HG03565 (cell line): ENCODE data around the gene DCDC2B.

Source experiments
- ATAC-seq: cut with Tn5 transposase; IDR thresholded peaks from one replicate; pipeline ENCODE4 v1.9.1; 2021; ENCODE audit warnings: mild to moderate bottlenecking, moderate library complexity; ENCODE audit not compliant: unreplicated experiment

Gene DCDC2B

DNA sequence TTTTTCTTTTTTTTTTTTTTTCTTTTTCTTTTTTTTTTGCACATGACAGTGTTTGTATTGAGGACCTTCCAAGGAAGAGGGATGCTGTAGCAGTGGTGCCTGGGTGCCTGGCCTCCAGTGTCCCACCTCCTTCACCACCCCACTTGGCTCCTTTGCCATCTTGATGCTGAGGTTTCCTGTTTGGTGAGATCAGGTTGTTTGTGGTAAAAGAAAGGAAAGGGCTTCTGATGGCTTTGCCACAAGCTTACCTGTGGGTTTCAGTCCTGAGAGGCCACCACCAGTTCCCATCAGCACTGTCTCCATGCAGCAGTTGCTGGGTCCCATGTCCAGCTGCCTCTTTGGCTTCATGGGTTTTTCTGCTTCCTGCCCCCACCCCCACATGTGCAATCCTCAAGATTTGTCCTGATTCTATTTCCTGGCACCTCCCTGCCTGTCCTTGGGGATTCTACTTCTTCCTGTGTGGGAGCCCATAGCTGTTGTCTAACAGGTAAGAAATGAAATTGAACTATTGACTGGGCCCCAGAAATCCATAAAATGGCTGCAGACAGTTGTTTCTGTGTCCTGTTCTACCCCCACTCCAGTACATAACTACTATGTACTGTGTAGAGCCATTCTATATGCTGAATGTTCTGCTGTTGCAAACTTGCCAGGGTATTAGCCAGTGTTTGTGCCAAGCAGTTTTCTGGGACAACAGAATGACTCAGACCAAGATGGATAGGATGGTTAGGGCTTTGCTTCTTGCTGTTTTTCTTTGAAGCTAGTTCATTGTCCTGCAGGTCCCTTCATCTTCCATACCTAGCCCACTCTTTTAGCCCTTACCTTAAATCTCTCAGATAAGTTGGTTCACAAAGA is 12.7 kb upstream of the DCDC2B start:
- no peak for ATAC-seq

- no peak for ATAC-seq
Measured at GRCh38 chr1:32197074-32197473, 11.8 kb upstream of the DCDC2B start.

DNA sequence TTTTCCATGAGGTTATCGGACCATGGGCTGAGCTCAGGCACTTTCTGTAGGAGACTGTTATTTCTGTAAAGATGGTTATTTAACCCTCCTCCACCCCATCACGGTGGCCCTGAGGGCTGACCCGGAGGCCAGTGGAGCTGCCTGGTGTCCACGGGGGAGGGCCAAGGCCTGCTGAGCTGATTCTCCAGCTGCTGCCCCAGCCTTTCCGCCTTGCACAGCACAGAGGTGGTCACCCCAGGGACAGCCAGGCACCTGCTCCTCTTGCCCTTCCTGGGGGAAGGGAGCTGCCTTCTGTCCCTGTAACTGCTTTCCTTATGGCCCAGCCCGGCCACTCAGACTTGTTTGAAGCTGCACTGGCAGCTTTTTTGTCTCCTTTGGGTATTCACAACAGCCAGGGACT is 11.1 kb upstream of the DCDC2B start:
- no peak for ATAC-seq

DNA sequence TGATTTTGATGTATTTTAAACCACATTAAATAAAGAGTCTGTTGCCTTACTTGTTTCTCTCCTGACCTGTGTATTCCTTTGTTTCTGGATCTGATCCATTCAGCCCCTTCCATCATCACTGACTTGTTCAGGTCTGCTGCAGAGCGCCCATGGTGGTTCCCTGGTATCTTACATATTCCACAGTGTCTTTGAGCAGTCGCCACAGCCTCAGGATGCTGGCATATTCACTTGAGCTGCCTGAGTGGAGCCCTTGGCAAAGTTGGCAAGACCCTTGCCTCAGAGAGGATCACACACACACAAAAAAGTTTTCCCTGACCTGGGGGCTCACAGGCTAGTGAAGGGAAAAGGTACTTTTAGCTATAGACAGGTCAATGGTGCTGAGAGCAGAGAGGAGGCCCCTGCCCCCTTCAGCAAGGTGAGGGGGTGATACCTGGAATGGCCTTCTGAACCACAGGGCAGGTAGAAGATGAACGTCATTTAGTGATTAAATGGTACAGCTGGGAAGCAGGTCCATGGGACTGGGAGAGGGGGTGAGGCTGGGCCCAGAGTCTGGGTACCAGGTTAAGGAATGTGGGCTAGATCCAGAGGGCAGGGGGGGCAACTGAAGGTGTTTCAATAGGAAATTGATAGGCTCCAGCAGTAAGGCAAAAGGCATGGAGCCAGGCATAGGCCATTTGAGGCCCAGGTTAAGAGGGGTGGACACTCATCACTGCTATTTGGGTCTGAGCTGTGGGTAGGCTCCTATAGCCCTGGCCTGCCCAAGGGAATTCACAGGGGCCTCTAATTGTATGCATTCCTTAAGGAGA is 10.4 kb upstream of the DCDC2B start:
- no peak for ATAC-seq

DNA sequence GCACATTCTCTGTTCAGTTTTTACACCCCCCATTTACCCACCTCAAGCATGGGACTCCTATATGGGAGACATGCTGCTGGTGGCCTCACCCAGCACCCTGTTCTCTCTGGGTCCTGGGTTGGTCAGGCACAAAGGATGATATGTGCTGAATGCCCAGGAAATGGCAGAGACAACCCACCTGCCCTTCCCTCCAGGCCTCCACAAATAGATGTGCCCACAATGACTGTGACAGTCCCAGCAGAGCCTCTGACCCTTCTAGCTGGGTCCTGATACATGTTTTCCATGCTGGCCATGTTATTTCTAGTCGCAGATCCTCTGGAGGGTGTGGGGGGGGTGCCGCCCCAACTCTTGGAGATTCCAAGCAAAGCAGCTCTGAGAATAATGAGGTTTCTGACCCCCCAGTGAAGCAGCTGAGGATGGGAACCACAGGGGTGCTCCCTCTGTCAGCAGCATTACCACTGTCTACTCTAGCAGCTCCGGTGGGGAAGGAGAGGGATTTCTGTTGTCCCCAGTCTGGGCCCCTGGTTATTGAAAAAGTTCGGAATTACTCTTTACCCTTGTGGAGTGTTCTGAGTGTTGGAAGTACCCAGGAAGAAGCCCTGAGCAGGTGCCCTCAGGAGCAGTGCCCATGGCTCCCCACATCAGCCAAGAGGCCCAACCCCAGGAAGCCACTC is 9.7 kb upstream of the DCDC2B start:
- no peak for ATAC-seq

DNA sequence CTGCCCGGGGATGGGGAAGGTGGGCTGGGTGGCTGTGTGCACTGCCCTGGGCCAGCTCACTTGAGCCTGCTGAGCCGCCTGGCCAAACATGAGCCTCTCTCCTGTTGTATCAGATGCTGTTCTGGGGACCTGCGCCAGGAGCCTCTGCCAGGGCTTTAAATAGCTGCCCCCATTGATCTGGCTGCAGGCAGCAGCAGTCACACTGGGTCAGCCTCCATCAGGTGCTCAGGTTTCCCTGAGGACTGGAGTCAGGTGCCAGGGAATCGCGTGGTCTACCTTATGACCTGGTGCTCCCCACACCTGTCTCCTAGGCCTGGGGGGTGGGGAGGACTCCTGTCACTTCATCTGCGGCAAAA is 9.2 kb upstream of the DCDC2B start:
- no peak for ATAC-seq

DNA sequence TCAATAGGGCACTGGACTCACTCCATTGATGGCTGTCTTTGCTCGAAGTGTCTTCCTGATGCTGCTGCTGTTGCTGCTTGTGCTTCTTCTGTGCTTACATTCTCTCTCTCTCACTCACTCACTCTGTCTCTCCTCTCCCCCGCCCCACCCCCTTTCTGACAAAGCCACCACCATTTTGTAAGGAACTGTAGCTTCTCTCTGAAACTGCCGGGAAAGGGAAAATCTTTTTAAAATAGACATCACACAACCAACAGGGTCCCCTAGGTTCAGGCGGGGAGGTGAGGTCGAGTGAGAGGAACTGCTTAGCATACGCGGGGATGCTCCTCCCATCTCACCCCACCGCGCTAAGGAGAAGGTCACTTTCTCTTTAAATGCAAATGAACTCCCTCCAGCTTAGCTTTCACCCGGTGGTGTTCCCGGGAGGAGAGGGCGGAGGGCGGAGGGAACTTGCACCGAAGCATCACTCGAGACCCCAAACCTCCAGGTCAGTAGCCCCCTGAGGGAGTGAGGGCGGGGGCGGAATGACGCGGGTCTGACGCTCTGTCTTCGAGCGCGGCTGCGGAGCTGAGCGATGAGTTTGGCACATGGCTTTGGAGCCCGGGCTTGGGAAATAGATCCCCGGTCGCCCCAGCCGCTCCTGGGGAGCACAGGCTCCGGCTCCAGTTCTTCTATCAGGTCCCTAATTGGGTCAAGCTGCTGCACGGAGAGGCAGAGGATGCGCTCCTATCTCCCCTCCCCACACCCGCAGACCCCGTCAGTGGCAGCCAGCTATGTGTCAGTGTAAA is 8.5 kb upstream of the DCDC2B start, which contains the start of gene CCDC28B:
CCDC28B (plus strand) TSS at position 370 of the 785 bp plus-strand sequence. CDS start 1,341 bp downstream, outside the sequence.
- ATAC-seq = no peak

DNA sequence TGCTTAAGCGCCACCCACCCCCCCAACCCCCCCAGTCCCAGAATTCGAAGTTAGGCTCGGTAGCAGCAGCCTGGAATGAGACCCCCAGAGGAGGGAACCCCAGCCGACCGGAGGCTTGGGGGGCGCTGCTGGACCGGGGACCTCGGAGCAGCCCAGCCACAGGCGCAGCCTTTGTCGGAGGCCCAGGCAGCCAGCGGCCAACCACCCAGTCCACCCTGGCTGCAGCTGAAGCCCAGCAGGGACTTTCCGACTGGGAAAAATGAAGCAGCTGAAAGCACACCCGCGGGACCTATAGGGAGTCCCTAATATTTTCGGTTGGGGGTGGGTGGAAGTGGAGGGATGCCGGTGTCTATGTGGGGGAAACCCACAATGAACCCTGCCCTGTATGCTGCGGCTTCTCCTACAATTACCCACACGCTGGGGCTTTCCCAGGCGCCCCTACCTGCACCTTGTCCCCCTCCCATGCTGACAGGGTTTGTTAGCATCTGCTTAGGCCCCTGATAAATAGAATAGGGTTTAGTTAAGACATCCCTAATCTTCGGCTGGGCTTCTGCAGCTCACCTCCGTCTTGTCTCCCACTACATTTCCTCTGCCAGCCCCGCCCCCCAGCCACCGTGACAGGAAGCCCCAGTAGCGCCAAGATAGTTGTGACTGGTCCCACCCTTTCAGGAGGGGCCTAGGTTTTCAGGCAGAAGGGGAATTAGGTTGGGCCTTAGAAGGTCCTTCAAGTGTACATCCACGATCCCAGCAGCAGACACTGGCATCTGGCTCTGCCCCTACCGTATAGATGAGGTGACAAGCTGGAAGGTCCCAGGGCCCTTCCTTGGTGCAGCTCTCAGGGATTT is 7.7 kb upstream of the DCDC2B start:
- ATAC-seq = no peak

DNA sequence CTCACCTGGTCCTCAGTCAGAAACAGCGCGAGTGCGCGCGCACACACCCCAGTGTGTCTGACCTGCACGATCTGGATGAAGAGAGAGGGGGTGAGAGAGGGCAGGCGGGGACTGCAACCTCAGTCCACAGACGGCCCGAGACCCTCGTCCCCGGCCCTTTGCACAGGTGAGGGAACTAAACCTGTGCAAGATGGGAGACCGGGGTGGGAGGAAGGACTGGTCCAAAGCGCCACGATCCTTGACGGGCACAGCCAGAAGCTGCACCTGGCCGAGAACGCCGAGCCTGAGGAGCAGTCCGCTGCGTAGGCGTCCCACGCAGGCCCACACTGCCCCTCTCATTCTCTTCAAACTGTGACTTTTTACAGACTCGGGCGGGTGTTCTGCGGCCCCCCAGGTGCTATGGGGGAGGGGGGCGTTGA is 3.9 kb upstream of the DCDC2B start:
- ATAC-seq = no peak

DNA sequence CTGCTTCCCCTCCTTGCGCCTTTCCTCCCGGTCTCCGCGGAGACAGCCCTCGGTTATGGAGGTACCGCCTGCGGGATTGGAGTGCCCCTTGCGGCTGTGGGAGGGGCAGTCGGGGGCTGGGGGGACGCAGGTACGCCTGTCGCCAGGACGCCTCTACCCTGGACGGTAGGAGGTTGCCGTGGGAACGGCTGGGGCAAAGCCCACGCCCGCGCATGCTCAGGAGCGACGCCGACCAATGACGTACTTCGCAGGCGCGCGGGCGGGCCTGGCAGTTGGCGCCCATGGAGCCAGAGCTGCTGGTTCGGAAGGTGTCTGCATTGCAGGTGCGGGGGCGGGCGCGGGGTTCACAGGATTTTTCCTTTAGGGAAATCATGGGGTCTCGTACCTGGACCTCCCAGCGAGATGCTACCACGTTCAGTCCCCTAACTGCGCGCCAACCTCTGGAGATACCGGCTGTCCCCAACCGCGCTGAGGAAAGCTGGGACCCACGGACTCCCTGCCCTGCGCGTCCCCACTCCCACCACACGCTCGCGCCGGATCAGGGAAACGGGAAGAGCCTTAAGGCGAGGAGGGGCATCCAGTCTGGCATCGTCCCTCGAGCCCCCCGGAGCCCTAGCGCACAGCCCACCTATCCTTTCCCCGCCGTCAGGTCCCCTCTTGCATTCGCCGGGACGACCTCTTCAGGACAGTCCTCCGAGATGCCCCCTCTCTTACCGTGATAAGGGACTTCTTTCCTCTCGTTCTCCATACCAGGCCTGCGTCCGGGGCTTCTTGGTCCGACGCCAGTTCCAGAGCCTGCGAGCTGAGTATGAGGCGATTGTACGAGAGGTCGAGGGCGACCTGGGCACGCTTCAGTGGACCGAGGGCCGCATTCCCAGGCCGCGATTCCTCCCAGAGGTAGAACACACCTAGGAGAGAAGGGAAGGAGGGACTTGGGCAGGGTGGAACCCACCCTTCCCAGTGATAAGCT is 3.2 kb upstream of the DCDC2B start, which contains the start of gene IQCC:
IQCC (plus strand) TSS at position 271 of the 970 bp plus-strand sequence; CDS start at position 282, 11 bp downstream.
- ATAC-seq = peak; percentile 60

DNA sequence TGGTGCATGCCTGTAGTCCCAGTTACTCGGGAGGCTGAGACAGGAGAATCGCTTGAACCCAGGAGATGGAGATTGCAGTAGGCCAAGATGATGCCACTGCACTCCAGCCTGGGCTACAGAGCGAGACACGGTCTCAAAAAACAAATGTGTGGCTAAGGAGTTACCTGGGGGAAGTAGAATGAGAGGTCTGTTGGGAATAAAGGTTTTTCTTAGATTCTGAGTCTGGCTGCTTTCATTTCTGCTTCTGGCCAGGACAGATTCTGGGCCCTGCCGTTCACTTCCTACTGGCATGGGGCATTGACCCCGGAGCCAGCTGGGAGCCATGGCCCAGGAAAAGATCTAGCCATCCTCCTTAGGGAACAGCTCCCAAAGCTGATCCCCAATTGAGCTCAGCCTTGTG is 420 bp upstream of the DCDC2B start:
- no peak for ATAC-seq

- ATAC-seq = no peak
Measured at GRCh38 chr1:32215629-32216480, 7.0 kb downstream of the DCDC2B start.

GRCh38 chr1:32216566-32216965 is 7.7 kb downstream of the DCDC2B start:
- ATAC-seq = no peak

DNA sequence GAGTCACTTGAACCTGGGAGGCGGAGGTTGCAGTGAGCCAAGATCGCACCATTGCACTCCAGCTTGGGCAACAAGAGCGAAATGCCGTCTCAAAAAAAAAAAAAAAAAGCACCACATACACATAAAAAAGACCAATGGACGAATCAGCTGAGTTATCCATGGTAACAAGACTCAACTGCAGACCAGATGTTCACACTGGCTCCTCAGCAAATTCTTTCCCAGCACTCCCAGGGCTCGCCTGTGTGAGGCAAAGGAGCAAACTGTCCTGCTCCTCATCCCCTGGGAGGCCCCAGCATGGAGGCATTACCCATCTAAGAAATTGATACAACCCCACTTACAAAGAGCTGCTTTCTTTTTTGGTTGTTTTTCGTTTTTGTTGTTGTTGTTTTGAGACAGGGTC is 10.1 kb downstream of the DCDC2B start:
- no peak for ATAC-seq

- no peak for ATAC-seq
Measured at GRCh38 chr1:32220746-32221580, 12.1 kb downstream of the DCDC2B start.

- no peak for ATAC-seq
Measured at GRCh38 chr1:32221581-32221979, 12.7 kb downstream of the DCDC2B start.
